Dermis blood vessel endothelial cell (primary cell): ENCODE measurements around the gene CACNA2D3. TPM values are rescaled to one million over a fixed set of nuclear protein-coding genes. Genes with fewer than 3 reads are reported as not detected.

Experiments used
- DNase-seq: peaks from one replicate; pipeline ENCODE4 v3.0.0; 2010
- total RNA-seq: library from RNA; depleted of rRNA; stranded (reverse); fragments of >200 nt; gene quantifications from 2 replicates; pipeline ENCODE4 v1.2.3, GENCODE V29; 2014

Gene CACNA2D3
- total RNA-seq, 1 donor from 2014 or later: under 0.01 TPM

GRCh38 chr3:54983266-54984099 lies 861.1 kb downstream of the CACNA2D3 start:
- no peak for DNase-seq

GRCh38 chr3:54985856-54986255 lies 863.5 kb downstream of the CACNA2D3 start:
- no peak for DNase-seq

GRCh38 chr3:54986294-54986693 lies 863.9 kb downstream of the CACNA2D3 start:
- DNase-seq: no peak

- DNase-seq: no peak
Measured at GRCh38 chr3:54987719-54988118, 865.4 kb downstream of the CACNA2D3 start.

GRCh38 chr3:54988302-54988837 lies 866.0 kb downstream of the CACNA2D3 start:
- DNase-seq: no peak

GRCh38 chr3:54988838-54989630 lies 866.7 kb downstream of the CACNA2D3 start:
- no peak for DNase-seq

GRCh38 chr3:54994111-54994513 lies 871.8 kb downstream of the CACNA2D3 start:
- DNase-seq: no peak

GRCh38 chr3:54999159-54999558 lies 876.8 kb downstream of the CACNA2D3 start:
- no peak for DNase-seq

GRCh38 chr3:54999811-55000210 lies 877.5 kb downstream of the CACNA2D3 start:
- no peak for DNase-seq

- DNase-seq: no peak
Measured at GRCh38 chr3:55000546-55000945, 878.2 kb downstream of the CACNA2D3 start.

- no peak for DNase-seq
Measured at GRCh38 chr3:55000953-55001352, 878.6 kb downstream of the CACNA2D3 start.

GRCh38 chr3:55002416-55002930 lies 880.1 kb downstream of the CACNA2D3 start:
- no peak for DNase-seq

- no peak for DNase-seq
Measured at GRCh38 chr3:55006244-55006676, 883.9 kb downstream of the CACNA2D3 start.

GRCh38 chr3:55007971-55008370 lies 885.6 kb downstream of the CACNA2D3 start:
- no peak for DNase-seq

GRCh38 chr3:55009372-55009771 lies 887.0 kb downstream of the CACNA2D3 start:
- no peak for DNase-seq

- DNase-seq: no peak
Measured at GRCh38 chr3:55012091-55012490, 889.7 kb downstream of the CACNA2D3 start.

- no peak for DNase-seq
Measured at GRCh38 chr3:55013145-55013925, 891.0 kb downstream of the CACNA2D3 start.

- DNase-seq: no peak
Measured at GRCh38 chr3:55014081-55014480, 891.7 kb downstream of the CACNA2D3 start.

- DNase-seq: no peak
Measured at GRCh38 chr3:55014906-55015305, 892.6 kb downstream of the CACNA2D3 start.

- DNase-seq: no peak
Measured at GRCh38 chr3:55017876-55018275, 895.5 kb downstream of the CACNA2D3 start.

- no peak for DNase-seq
Measured at GRCh38 chr3:55030938-55031337, 908.6 kb downstream of the CACNA2D3 start.

- DNase-seq: no peak
Measured at GRCh38 chr3:55036883-55037577, 914.7 kb downstream of the CACNA2D3 start.
